Neutrophil (primary cell): ENCODE data around the gene ABI2.

ENCODE experiments used
- H3K27ac ChIP-seq: fragments of 200-600 bp; sonication (generic); 2 replicates; pipeline ENCODE4 v1.5.1; 2016; ENCODE audit warnings: mild to moderate bottlenecking, moderate library complexity
- H3K27me3 ChIP-seq: fragments of 200-600 bp; sonication (generic); 2 replicates; pipeline ENCODE4 v1.6.0; 2016; ENCODE audit warnings: mild to moderate bottlenecking
- H3K36me3 ChIP-seq: fragments of 200-600 bp; sonication (generic); 2 replicates; pipeline ENCODE4 v1.5.1; 2017
- H3K4me1 ChIP-seq, 2 experiments: fragments of 200-600 bp in 1 of 2; sonication (generic) in 1 of 2; 1 replicate in 1 of 2; 2 replicates in 1 of 2; pipeline versions ENCODE4 v1.5.1 to v1.6.1; 2013 to 2016; ENCODE audit warnings: low read depth in 1 of 2, low read length in 1 of 2, mild to moderate bottlenecking in 1 of 2, moderate library complexity in 1 of 2; ENCODE audit not compliant: control insufficient read depth in 1 of 2, insufficient read depth in 1 of 2
- H3K4me3 ChIP-seq, 2 experiments: fragments of 200-600 bp in 1 of 2; sonication (generic) in 1 of 2; 1 replicate in 1 of 2; 2 replicates in 1 of 2; pipeline ENCODE4 v1.5.1; 2013 to 2016; ENCODE audit warnings: low read depth in 1 of 2, low read length in 1 of 2, mild to moderate bottlenecking in 1 of 2, moderate library complexity in 1 of 2
- H3K9me3 ChIP-seq: fragments of 200-600 bp; sonication (generic); 2 replicates; pipeline ENCODE4 v1.5.1; 2016
- CTCF ChIP-seq: fragments of 200-600 bp; sonication (generic); IDR thresholded peaks from 2 replicates; pipeline ENCODE4 v1.5.1; 2016; ENCODE audit warnings: antibody characterized with exemption

Gene ABI2

GRCh38 chr2:203346612-203347011, 18.4 kb downstream of the ABI2 start:
- no peak for TF ChIP-seq CTCF
- no peaks in the 10 kb centered on the region for H3K27me3 ChIP-seq
- H3K27ac ChIP-seq: no peak overlapping the region
- H3K9me3 ChIP-seq: no peaks in the 10 kb centered on the region
- H3K4me3 ChIP-seq: no peak overlapping the region
- H3K36me3 ChIP-seq: no peaks in the 10 kb centered on the region
- no peaks in the 10 kb centered on the region for H3K4me1 ChIP-seq

- no peaks in the 10 kb centered on the region for H3K36me3 ChIP-seq
- H3K4me3 ChIP-seq: no peak overlapping the region
- no peak for TF ChIP-seq CTCF
These were observed 19.2 kb downstream of the ABI2 start for GRCh38 chr2:203347375-203347774.

GRCh38 chr2:203352604-203353255, 24.5 kb downstream of the ABI2 start:
- Histone ChIP-seq H3K27me3 (no peaks in the 10 kb centered on the region), H3K4me1 (no peaks in the 10 kb centered on the region), H3K4me3 (no peak overlapping the region), H3K9me3 (no peaks in the 10 kb centered on the region), H3K27ac (no peak overlapping the region), H3K36me3 (no peaks in the 10 kb centered on the region)
- TF ChIP-seq CTCF: no peak

More at GRCh38 chr2:203347375-203347774, 19.2 kb downstream of the ABI2 start:
- H3K9me3 ChIP-seq: no peaks in the 10 kb centered on the region
- H3K4me1 ChIP-seq: no peaks in the 10 kb centered on the region
- no peak overlapping the region for H3K27ac ChIP-seq
- no peaks in the 10 kb centered on the region for H3K27me3 ChIP-seq

GRCh38 chr2:203354966-203355365, 26.8 kb downstream of the ABI2 start:
- Histone ChIP-seq H3K9me3 (no peaks in the 10 kb centered on the region), H3K4me3 (no peak overlapping the region), H3K27ac (no peak overlapping the region), H3K36me3 (no peaks in the 10 kb centered on the region), H3K4me1 (no peaks in the 10 kb centered on the region), H3K27me3 (no peaks in the 10 kb centered on the region)
- TF ChIP-seq CTCF: no peak

- no peak overlapping the region for H3K27ac ChIP-seq
- H3K36me3 ChIP-seq: no peaks in the 10 kb centered on the region
- no peaks in the 10 kb centered on the region for H3K9me3 ChIP-seq
- H3K27me3 ChIP-seq: no peaks in the 10 kb centered on the region
- no peak overlapping the region for H3K4me3 ChIP-seq
- no peak for TF ChIP-seq CTCF
- H3K4me1 ChIP-seq: no peaks in the 10 kb centered on the region
These were observed 31.3 kb downstream of the ABI2 start for GRCh38 chr2:203359450-203359849.
